Osteocyte (in vitro differentiated cells): ENCODE measurements around the gene PHLDA1. TPM values are rescaled to one million over a fixed set of nuclear protein-coding genes. Genes with fewer than 3 reads are reported as not detected.

Source experiments
- DNase-seq: peaks from one replicate; pipeline ENCODE4 v3.0.0; 2021; ENCODE audit warnings: mixed read lengths; ENCODE audit not compliant: unreplicated experiment; ENCODE audit errors: extremely low spot score
- H3K27ac Mint-ChIP-seq: one replicate; pipeline ENCODE4 v1.8.0; 2021; ENCODE audit warnings: mild to moderate bottlenecking, mixed read lengths; ENCODE audit not compliant: unreplicated experiment
- H3K27me3 Mint-ChIP-seq: one replicate; pipeline ENCODE4 v1.8.0; 2021; ENCODE audit warnings: mixed read lengths; ENCODE audit not compliant: unreplicated experiment
- H3K36me3 Mint-ChIP-seq: one replicate; pipeline ENCODE4 v1.8.0; 2021; ENCODE audit warnings: mixed read lengths; ENCODE audit not compliant: unreplicated experiment
- H3K4me1 Mint-ChIP-seq: one replicate; pipeline ENCODE4 v1.8.0; 2021; ENCODE audit warnings: mixed read lengths; ENCODE audit not compliant: unreplicated experiment
- H3K4me3 Mint-ChIP-seq: one replicate; pipeline ENCODE4 v1.8.0; 2021; ENCODE audit warnings: mild to moderate bottlenecking, moderate library complexity, mixed read lengths; ENCODE audit not compliant: unreplicated experiment
- H3K9me3 Mint-ChIP-seq: one replicate; pipeline ENCODE4 v1.8.0; 2021; ENCODE audit warnings: mixed read lengths; ENCODE audit not compliant: unreplicated experiment
- total RNA-seq: library from RNA; stranded (reverse); gene quantifications from 2 replicates; pipeline ENCODE4 v1.2.1, GENCODE V29; 2021
- TF ChIP-seq, protein P1 (sequence below): fragments of 200-600 bp; sonication (generic); IDR thresholded peaks from 2 replicates; pipeline ENCODE4 v1.5.0; 2021; ENCODE audit warnings: antibody characterized with exemption, mild to moderate bottlenecking, moderate library complexity

Gene PHLDA1
- total RNA-seq, 1 donor from 2014 or later = 53.7 TPM

GRCh38 chr12:76024942-76025600 lies 6.5 kb downstream of the PHLDA1 start:
- H3K4me3 Mint-ChIP-seq = peak overlapping the region; percentile 5
- TF ChIP-seq, protein P1, sequence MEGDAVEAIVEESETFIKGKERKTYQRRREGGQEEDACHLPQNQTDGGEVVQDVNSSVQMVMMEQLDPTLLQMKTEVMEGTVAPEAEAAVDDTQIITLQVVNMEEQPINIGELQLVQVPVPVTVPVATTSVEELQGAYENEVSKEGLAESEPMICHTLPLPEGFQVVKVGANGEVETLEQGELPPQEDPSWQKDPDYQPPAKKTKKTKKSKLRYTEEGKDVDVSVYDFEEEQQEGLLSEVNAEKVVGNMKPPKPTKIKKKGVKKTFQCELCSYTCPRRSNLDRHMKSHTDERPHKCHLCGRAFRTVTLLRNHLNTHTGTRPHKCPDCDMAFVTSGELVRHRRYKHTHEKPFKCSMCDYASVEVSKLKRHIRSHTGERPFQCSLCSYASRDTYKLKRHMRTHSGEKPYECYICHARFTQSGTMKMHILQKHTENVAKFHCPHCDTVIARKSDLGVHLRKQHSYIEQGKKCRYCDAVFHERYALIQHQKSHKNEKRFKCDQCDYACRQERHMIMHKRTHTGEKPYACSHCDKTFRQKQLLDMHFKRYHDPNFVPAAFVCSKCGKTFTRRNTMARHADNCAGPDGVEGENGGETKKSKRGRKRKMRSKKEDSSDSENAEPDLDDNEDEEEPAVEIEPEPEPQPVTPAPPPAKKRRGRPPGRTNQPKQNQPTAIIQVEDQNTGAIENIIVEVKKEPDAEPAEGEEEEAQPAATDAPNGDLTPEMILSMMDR = no peak
- H3K9me3 Mint-ChIP-seq = no peaks in the 10 kb centered on the region

GRCh38 chr12:76024102-76024781 lies 7.3 kb downstream of the PHLDA1 start:
- peaks cover 13% of the 10 kb centered on the region for H3K36me3 Mint-ChIP-seq
- H3K27ac Mint-ChIP-seq = peak overlapping the region; percentile 52
- H3K9me3 Mint-ChIP-seq = no peaks in the 10 kb centered on the region
- TF ChIP-seq, protein P1 = no peak
- DNase-seq = no peak
- H3K4me3 Mint-ChIP-seq = no peak overlapping the region
- H3K4me1 Mint-ChIP-seq = peaks cover 61% of the 10 kb centered on the region
- H3K27me3 Mint-ChIP-seq = no peaks in the 10 kb centered on the region

More at GRCh38 chr12:76024942-76025600, 6.5 kb downstream of the PHLDA1 start:
- Mint-ChIP-seq H3K36me3 (peaks cover 16% of the 10 kb centered on the region), H3K27ac (peak overlapping the region; percentile 52), H3K27me3 (no peaks in the 10 kb centered on the region), H3K4me1 (peaks cover 57% of the 10 kb centered on the region)
- no peak for DNase-seq

DNA sequence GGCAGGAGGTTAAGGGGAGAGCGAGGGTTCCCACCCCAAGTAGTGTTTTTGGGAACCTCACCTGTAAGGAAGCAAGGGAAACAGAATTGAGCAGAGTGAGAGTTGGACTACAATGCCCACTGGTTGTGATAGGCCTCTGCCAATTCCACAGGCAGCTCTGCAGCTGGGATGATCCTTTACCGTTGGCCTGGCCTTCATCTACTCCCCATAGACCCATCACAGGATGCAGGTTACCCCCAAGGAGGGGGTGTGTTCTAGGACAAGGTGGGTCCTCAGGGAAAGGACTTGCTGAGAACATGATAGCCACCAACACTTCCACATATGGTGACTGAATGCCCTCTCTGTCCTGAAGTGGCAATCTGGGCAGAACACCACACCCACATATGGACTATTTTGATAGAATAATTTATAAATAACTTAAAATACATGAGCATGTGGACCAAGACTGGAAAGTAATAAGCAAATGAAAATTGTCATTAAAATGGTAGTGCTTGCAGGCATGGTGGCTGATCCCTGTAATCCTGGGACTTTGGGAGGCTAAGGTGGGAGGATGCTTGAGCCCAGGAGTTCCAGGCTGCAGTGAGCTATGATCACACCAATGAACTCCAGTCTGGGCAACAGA lies 8.4 kb downstream of the PHLDA1 start:
- Mint-ChIP-seq H3K4me1 (peaks cover 60% of the 10 kb centered on the region), H3K36me3 (peaks cover 3% of the 10 kb centered on the region), H3K9me3 (no peaks in the 10 kb centered on the region), H3K27me3 (no peaks in the 10 kb centered on the region), H3K4me3 (no peak overlapping the region), H3K27ac (no peak overlapping the region)
- TF ChIP-seq, protein P1 = no peak
- no peak for DNase-seq

DNA sequence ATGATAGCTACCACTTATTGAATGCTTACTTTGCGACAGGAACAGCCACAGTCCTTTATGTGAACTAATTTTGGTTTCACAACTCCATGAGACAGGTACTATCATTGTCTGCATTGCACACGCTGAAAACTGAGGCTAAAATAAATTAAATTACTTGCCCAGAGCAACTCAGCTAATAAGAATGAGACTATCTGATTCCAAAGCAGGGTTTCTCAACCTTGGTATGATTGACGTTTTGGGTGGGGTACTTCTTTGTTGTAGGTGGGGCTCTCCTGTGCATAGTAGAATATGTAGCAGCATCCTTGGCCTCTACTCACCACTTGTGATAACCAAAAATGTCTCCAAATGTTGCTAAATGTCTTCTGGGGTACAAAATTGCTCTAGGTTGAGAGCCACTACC lies 9.1 kb downstream of the PHLDA1 start:
- TF ChIP-seq, protein P1 = no peak
- Mint-ChIP-seq H3K4me1 (peaks cover 61% of the 10 kb centered on the region), H3K9me3 (no peaks in the 10 kb centered on the region), H3K36me3 (peaks cover 3% of the 10 kb centered on the region), H3K4me3 (no peak overlapping the region), H3K27ac (no peak overlapping the region), H3K27me3 (no peaks in the 10 kb centered on the region)
- DNase-seq = no peak
